Right atrium auricular region (tissue), 2 donors: Measurements from ENCODE around the gene TUBA4B. TPM values are rescaled to one million over a fixed set of nuclear protein-coding genes. Genes with fewer than 3 reads are reported as not detected.

Experiments used
- DNase-seq: peaks from one replicate; pipeline ENCODE4 v3.0.0-alpha.2; 2019; ENCODE audit warnings: low spot score
- H3K27ac ChIP-seq, 2 donors: fragments of 200-600 bp; sonication (generic); 1 replicate in 1 of 2; 2 replicates in 1 of 2; pipeline ENCODE4 v1.5.1; 2016 to 2019
- H3K27me3 ChIP-seq, 2 donors: fragments of 200-600 bp; sonication (generic); one replicate each; pipeline versions ENCODE4 v1.5.1 to v1.6.0; 2017 to 2019
- H3K36me3 ChIP-seq: fragments of 200-600 bp; sonication (generic); one replicate; pipeline ENCODE4 v1.5.1; 2016
- H3K4me1 ChIP-seq, 2 donors: fragments of 200-600 bp; sonication (generic); one replicate each; pipeline versions ENCODE4 v1.5.1 to v1.6.0; 2017 to 2019
- H3K4me3 ChIP-seq, 2 donors: fragments of 200-600 bp; sonication (generic); 1 replicate in 1 of 2; 2 replicates in 1 of 2; pipeline ENCODE4 v1.5.1; 2017 to 2019; ENCODE audit warnings: mild to moderate bottlenecking in 1 of 2, moderate library complexity in 1 of 2
- H3K9me3 ChIP-seq, 2 donors: fragments of 200-600 bp; sonication (generic); one replicate each; pipeline ENCODE4 v1.5.1; 2019
- microRNA counts, 2 donors: library from miRNA; unstranded; fragments of <30 nt; microRNA quantifications; one replicate each; lab custom pipeline; 2016 to 2017
- microRNA-seq, 2 donors: library from miRNA; unstranded; fragments of <30 nt; microRNA quantifications; one replicate each; pipeline ENCODE4, GENCODE V29; 2016 to 2017; ENCODE audit warnings: borderline number of aligned reads in 2 of 2, borderline replicate concordance in 1 of 2
- total RNA-seq, 2 donors: library from RNA; depleted of rRNA; stranded (reverse); fragments of >200 nt; gene quantifications; one replicate each; pipeline ENCODE4 v1.1.0, GENCODE V29; 2016
- TF ChIP-seq, protein P1 (sequence below), 2 donors: fragments of 200-600 bp; sonication (generic); IDR thresholded peaks; one replicate each; pipeline ENCODE4 v1.5.1; 2019; ENCODE audit warnings: antibody characterized with exemption in 2 of 2

Gene TUBA4B
- total RNA-seq, 2 donors from 2014 or later: not detected

DNA sequence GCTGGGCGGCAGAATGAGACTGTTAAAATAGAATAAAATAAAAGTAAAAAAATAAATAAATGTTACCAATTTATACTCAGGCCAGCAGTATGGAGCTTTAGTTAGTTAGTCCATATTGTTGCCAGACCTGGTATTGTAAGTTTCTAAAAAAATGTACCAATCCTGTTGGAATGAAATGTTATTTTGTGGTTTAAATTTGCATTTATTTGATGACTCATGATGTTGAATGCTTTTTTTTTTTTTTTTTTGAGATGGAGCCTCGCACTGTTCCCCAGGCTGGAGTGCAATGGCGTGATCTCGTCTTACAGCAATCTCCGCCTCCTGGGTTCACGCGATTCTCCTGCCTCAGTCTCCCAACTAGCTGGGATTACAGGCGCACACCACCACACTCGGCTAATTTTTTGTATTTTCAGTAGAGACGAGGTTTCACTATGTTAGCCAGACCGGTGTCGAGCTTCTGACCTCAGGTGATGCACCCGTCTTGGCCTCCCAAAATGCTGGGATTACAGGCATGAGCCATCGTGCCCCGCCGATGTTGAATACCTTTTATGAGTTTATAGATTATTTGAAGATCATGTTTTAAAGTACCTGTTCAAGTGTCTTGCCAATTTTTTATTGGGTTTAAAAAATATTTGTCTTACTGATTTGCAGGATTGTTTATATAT lies 61.9 kb downstream of the TUBA4B start:
- no peaks in the 10 kb centered on the region for H3K9me3 ChIP-seq
- H3K4me1 ChIP-seq: no peaks in the 10 kb centered on the region
- H3K27ac ChIP-seq: no peak overlapping the region
- H3K36me3 ChIP-seq: no peaks in the 10 kb centered on the region
- TF ChIP-seq, protein P1, sequence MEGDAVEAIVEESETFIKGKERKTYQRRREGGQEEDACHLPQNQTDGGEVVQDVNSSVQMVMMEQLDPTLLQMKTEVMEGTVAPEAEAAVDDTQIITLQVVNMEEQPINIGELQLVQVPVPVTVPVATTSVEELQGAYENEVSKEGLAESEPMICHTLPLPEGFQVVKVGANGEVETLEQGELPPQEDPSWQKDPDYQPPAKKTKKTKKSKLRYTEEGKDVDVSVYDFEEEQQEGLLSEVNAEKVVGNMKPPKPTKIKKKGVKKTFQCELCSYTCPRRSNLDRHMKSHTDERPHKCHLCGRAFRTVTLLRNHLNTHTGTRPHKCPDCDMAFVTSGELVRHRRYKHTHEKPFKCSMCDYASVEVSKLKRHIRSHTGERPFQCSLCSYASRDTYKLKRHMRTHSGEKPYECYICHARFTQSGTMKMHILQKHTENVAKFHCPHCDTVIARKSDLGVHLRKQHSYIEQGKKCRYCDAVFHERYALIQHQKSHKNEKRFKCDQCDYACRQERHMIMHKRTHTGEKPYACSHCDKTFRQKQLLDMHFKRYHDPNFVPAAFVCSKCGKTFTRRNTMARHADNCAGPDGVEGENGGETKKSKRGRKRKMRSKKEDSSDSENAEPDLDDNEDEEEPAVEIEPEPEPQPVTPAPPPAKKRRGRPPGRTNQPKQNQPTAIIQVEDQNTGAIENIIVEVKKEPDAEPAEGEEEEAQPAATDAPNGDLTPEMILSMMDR (IDR thresholded peaks at IDR 0.05): no peak
- no peak overlapping the region for H3K4me3 ChIP-seq
- peaks cover 1 to 3% of the 10 kb centered on the region in 2 donors for H3K27me3 ChIP-seq
- no peak for DNase-seq

MicroRNAs within 50 kb of the gene (microRNA counts, 767-probe panel; counts per million panel counts)
- 0 to 1,658 counts per million in 2 donors for microRNA hsa-miR-153 (lab: Ali Mortazavi, UCI)

Small RNA genes within 50 kb of the gene (microRNA-seq; reads per million reads assigned to microRNA genes)
- 0 reads per million in 2 donors for gene MIR153-1

Other genes with a start within 250 kb of the TUBA4B start
- gene CFAP65, start 211.7 kb upstream of the TUBA4B start, total RNA-seq: not detected
- not detected for gene IHH, start 192.3 kb upstream of the TUBA4B start, total RNA-seq
- 1 to 10 TPM; 8.3 to 8.4 TPM for gene NHEJ1, start 92.4 kb upstream of the TUBA4B start, total RNA-seq
- gene SLC23A3, start 83.2 kb upstream of the TUBA4B start, total RNA-seq: under 1 TPM; 0.33 to 0.55 TPM
- 10 to 100 TPM; 32.4 to 42.3 TPM for gene CNPPD1, start 76.3 kb upstream of the TUBA4B start, total RNA-seq
- 10 to 100 TPM; 26.6 to 41.7 TPM for gene RETREG2, start 75.0 kb upstream of the TUBA4B start, total RNA-seq
- gene ZFAND2B, start 46.5 kb upstream of the TUBA4B start, total RNA-seq: 10 to 100 TPM; 15.5 to 31.5 TPM
- gene ABCB6, start 34.3 kb upstream of the TUBA4B start, total RNA-seq: 10 to 100 TPM in 1 of 2 donors, 1 to 10 TPM in 1; 9.3 to 12.1 TPM
- gene ATG9A, start 23.6 kb upstream of the TUBA4B start, total RNA-seq: 10 to 100 TPM; 78.8 to 80.3 TPM
- 10 to 100 TPM; 14.5 to 14.9 TPM for gene ANKZF1, start 23.4 kb upstream of the TUBA4B start, total RNA-seq
- 1 to 10 TPM; 1.8 to 3.4 TPM for gene GLB1L, start 7.8 kb upstream of the TUBA4B start, total RNA-seq
- 1 to 10 TPM; 7.0 to 9.0 TPM for gene STK16, start 7.8 kb upstream of the TUBA4B start, total RNA-seq
- gene TUBA4A, start 675 bp downstream of the TUBA4B start, total RNA-seq: 100 to 1,000 TPM in 1 of 2 donors, 10 to 100 TPM in 1; 51.7 to 159 TPM
- 10 to 100 TPM; 33.3 to 38.7 TPM for gene DNAJB2, start 26.1 kb downstream of the TUBA4B start, total RNA-seq
- gene PTPRN, start 56.2 kb downstream of the TUBA4B start, total RNA-seq: under 1 TPM in 1 of 2 donors, not detected in 1; 0.74 TPM
- gene RESP18, start 79.5 kb downstream of the TUBA4B start, total RNA-seq: not detected
- gene DNPEP, start 134.7 kb downstream of the TUBA4B start, total RNA-seq: 10 to 100 TPM; 48.1 to 51.2 TPM
- over 10,000 TPM; 12,280 to 13,654 TPM for gene DES, start 165.1 kb downstream of the TUBA4B start, total RNA-seq
- 10 to 100 TPM; 82.2 to 90.8 TPM for gene SPEG, start 181.6 kb downstream of the TUBA4B start, total RNA-seq
- gene GMPPA, start 245.6 kb downstream of the TUBA4B start, total RNA-seq: 10 to 100 TPM; 21.6 to 23.3 TPM